Loucy (cell line): Measurements from ENCODE around the gene ARHGAP45.

ENCODE experiments used
- H2AFZ ChIP-seq: fragments of 200-600 bp; sonication (generic); 2 replicates; pipeline ENCODE4 v1.6.0; 2016; ENCODE audit warnings: antibody characterized with exemption, mild to moderate bottlenecking, low read length, moderate library complexity
- H3F3A ChIP-seq: fragments of 200-600 bp; 2 replicates; pipeline ENCODE4 v1.6.0; 2016; ENCODE audit warnings: antibody characterized with exemption, low read depth, mild to moderate bottlenecking
- H3K27me3 ChIP-seq: fragments of 200-600 bp; sonication (generic); 2 replicates; pipeline ENCODE4 v1.6.1; 2014; ENCODE audit warnings: low read length, mild to moderate bottlenecking; ENCODE audit not compliant: insufficient read depth, poor library complexity, severe bottlenecking
- H3K36me3 ChIP-seq: fragments of 200-600 bp; sonication (generic); 2 replicates; pipeline ENCODE4 v1.6.1; 2016; ENCODE audit warnings: low read length; ENCODE audit not compliant: insufficient read depth
- H3K4me1 ChIP-seq: fragments of 200-600 bp; sonication (generic); 2 replicates; pipeline ENCODE4 v1.5.1; 2014; ENCODE audit warnings: low read length, mild to moderate bottlenecking; ENCODE audit not compliant: insufficient read depth, poor library complexity, severe bottlenecking
- H3K4me2 ChIP-seq: fragments of 200-600 bp; sonication (generic); 2 replicates; pipeline ENCODE4 v1.6.0; 2014; ENCODE audit warnings: antibody characterized with exemption, low read length, low read depth, mild to moderate bottlenecking; ENCODE audit not compliant: poor library complexity, severe bottlenecking
- H3K4me3 ChIP-seq: fragments of 200-600 bp; sonication (generic); 2 replicates; pipeline ENCODE4 v1.5.1; 2014; ENCODE audit warnings: low read length, mild to moderate bottlenecking, mixed read lengths; ENCODE audit not compliant: poor library complexity, severe bottlenecking
- H3K79me2 ChIP-seq: fragments of 200-600 bp; sonication (generic); 2 replicates; pipeline ENCODE4 v1.6.1; 2014; ENCODE audit warnings: low read length; ENCODE audit not compliant: insufficient read depth
- H3K9ac ChIP-seq: fragments of 200-600 bp; sonication (generic); 2 replicates; pipeline ENCODE4 v1.6.0; 2014; ENCODE audit warnings: mild to moderate bottlenecking, low read depth, low read length, moderate library complexity; ENCODE audit not compliant: poor library complexity, severe bottlenecking
- H3K9me2 ChIP-seq: fragments of 200-600 bp; sonication (generic); replicated peaks from 2 replicates; pipeline ENCODE4 v1.6.1; 2016; ENCODE audit warnings: low read depth, low read length, mixed read lengths
- H3K9me3 ChIP-seq: fragments of 200-600 bp; sonication (generic); 2 replicates; pipeline ENCODE4 v1.6.1; 2014; ENCODE audit warnings: mild to moderate bottlenecking, antibody characterized with exemption, low read length, low read depth; ENCODE audit not compliant: insufficient read depth
- H4K20me1 ChIP-seq: fragments of 200-600 bp; sonication (generic); 2 replicates; pipeline ENCODE4 v1.6.0; 2014; ENCODE audit warnings: antibody characterized with exemption, low read length, mild to moderate bottlenecking; ENCODE audit not compliant: insufficient read depth, poor library complexity, severe bottlenecking
- CTCF ChIP-seq: fragments of 200-600 bp; sonication (generic); conservative IDR thresholded peaks from 2 replicates; pipeline ENCODE4 v1.5.1; 2014; ENCODE audit warnings: mild to moderate bottlenecking, antibody characterized with exemption, low read length
- EZH2phosphoT487 ChIP-seq: fragments of 200-600 bp; IDR thresholded peaks from 2 replicates; pipeline ENCODE4 v1.6.1; 2018; ENCODE audit warnings: antibody characterized with exemption, mild to moderate bottlenecking, moderate library complexity, borderline replicate concordance

The ARHGAP45 gene

GRCh38 chr19:1063030-1063908 is 3.7 kb upstream of the ARHGAP45 start:
- Histone ChIP-seq H2AFZ (no peak overlapping the region), H3K4me3 (no peak overlapping the region), H3K4me2 (no peak overlapping the region), H3K9me3 (peaks cover 6% of the 10 kb centered on the region; the same call in 1 of the 2 replicates), H3K9ac (no peak overlapping the region), H3F3A (no peaks in the 10 kb centered on the region), H3K79me2 (peaks cover 9% of the 10 kb centered on the region; the same call in 1 of the 2 replicates), H3K9me2 (no peaks in the 10 kb centered on the region), H3K4me1 (peaks cover 12% of the 10 kb centered on the region), H3K36me3 (no peaks in the 10 kb centered on the region), H4K20me1 (no peaks in the 10 kb centered on the region), H3K27me3 (no peaks in the 10 kb centered on the region)
- TF ChIP-seq CTCF (no peak), EZH2phosphoT487 (no peak)

GRCh38 chr19:1063909-1064660 is 2.9 kb upstream of the ARHGAP45 start:
- Histone ChIP-seq H3K9me3 (no peaks in the 10 kb centered on the region), H4K20me1 (peaks cover 3% of the 10 kb centered on the region), H3K79me2 (peaks cover 17% of the 10 kb centered on the region; the same call in 1 of the 2 replicates), H3K4me3 (no peak overlapping the region), H3K9me2 (no peaks in the 10 kb centered on the region), H3K4me1 (peaks cover 18% of the 10 kb centered on the region), H3K9ac (no peak overlapping the region), H3K27me3 (no peaks in the 10 kb centered on the region), H3K4me2 (peak overlapping the region; percentile 57), H3F3A (no peaks in the 10 kb centered on the region), H3K36me3 (no peaks in the 10 kb centered on the region), H2AFZ (no peak overlapping the region)
- TF ChIP-seq CTCF: no peak
- TF ChIP-seq EZH2phosphoT487: no peak

GRCh38 chr19:1064661-1065605 is 2.0 kb upstream of the ARHGAP45 start:
- Histone ChIP-seq H2AFZ (peak overlapping the region; percentile 68), H3K4me3 (peak overlapping the region; percentile 40), H3K4me1 (peaks cover 23% of the 10 kb centered on the region), H4K20me1 (peaks cover 3% of the 10 kb centered on the region), H3K36me3 (no peaks in the 10 kb centered on the region), H3K4me2 (peak overlapping the region; percentile 57), H3K9ac (no peak overlapping the region), H3K9me2 (no peaks in the 10 kb centered on the region), H3K79me2 (peaks cover 25% of the 10 kb centered on the region; the same call in 1 of the 2 replicates), H3F3A (no peaks in the 10 kb centered on the region), H3K27me3 (no peaks in the 10 kb centered on the region), H3K9me3 (no peaks in the 10 kb centered on the region)
- TF ChIP-seq EZH2phosphoT487: no peak
- peak; percentile 64 for TF ChIP-seq CTCF
